ENCODE results near the gene OR51E2. TPM values are rescaled to one million over a fixed set of nuclear protein-coding genes. Genes with fewer than 3 reads are reported as not detected.

Gene OR51E2
- total and polyA plus RNA-seq, 2 experiments from 2014 or later, result not detected

GRCh38 chr11:4644233-4644632 is 53.4 kb downstream of the OR51E2 start:
- H3K4me2 ChIP-seq, result no peak overlapping the region
- DNase-seq (ENCODE audit: low spot score), result no peak
- no peaks in the 10 kb centered on the region for H3K4me1 ChIP-seq (ENCODE audit: insufficient read depth)
- no peak overlapping the region for H3K27ac ChIP-seq (ENCODE audit: low read depth)
- Mint-ChIP-seq H3K4me1 (no peaks in the 10 kb centered on the region; the same call in 2 of the 3 replicates), H3K36me3 (ENCODE audit: low read depth) (no peaks in the 10 kb centered on the region), H3K9me3 (no peaks in the 10 kb centered on the region), H3K27me3 (ENCODE audit: insufficient read depth, low read depth, poor library complexity) (peaks cover 4% of the 10 kb centered on the region), H3K27ac (no peak overlapping the region), H3K4me3 (no peak overlapping the region)
- no peak for ATAC-seq
- 0 out of 2 replicates have a peak overlapping the region, but pooled peaks have one; percentile 14 for H2AFZ ChIP-seq
- no peaks in the 10 kb centered on the region for H3K79me2 ChIP-seq (replicated peaks; ENCODE audit: insufficient read depth)
- H4K20me1 ChIP-seq (replicated peaks; ENCODE audit: insufficient read depth), result no peaks in the 10 kb centered on the region
- TF ChIP-seq ZNF114 (CRISPR knock-in tag; IDR thresholded peaks at IDR 0.05), result no peak
- TF ChIP-seq EZH2phosphoT487 (IDR thresholded peaks at IDR 0.05; ENCODE audit: unreplicated experiment), result no peak
- TF ChIP-seq NANOG (IDR thresholded peaks at IDR 0.05; ENCODE audit: borderline replicate concordance), result no peak
- TF ChIP-seq ETS1 (IDR thresholded peaks at IDR 0.05), result no peak
- no peak for TF ChIP-seq EZH2 (IDR thresholded peaks at IDR 0.05; ENCODE audit: low read depth, unreplicated experiment)
- TF ChIP-seq CTCF (conservative IDR thresholded peaks at IDR 0.05; ENCODE audit: low read depth in 2 of 2), result no peak
- no peak overlapping the region for H3K4me3 ChIP-seq
- peaks cover 16% of the 10 kb centered on the region; the same call in 1 of the 2 replicates for H3K9me2 ChIP-seq (ENCODE audit: insufficient read depth)
- H3F3A ChIP-seq (replicated peaks; ENCODE audit: low read depth), result no peaks in the 10 kb centered on the region
- H3K36me3 ChIP-seq (ENCODE audit: insufficient read depth), result no peaks in the 10 kb centered on the region
- H3K27me3 ChIP-seq (ENCODE audit: insufficient read depth), result no peaks in the 10 kb centered on the region

- Histone ChIP-seq H3K36me3 (ENCODE audit: insufficient read depth) (no peaks in the 10 kb centered on the region), H3K9me2 (ENCODE audit: insufficient read depth) (peaks cover 16% of the 10 kb centered on the region; the same call in 1 of the 2 replicates), H3F3A (replicated peaks; ENCODE audit: low read depth) (no peaks in the 10 kb centered on the region), H3K4me2 (no peak within 1 kb of the TSS), H3K79me2 (replicated peaks; ENCODE audit: insufficient read depth) (no peaks in the 10 kb centered on the region), H4K20me1 (replicated peaks; ENCODE audit: insufficient read depth) (no peaks in the 10 kb centered on the region), H3K27me3 (ENCODE audit: insufficient read depth) (no peaks in the 10 kb centered on the region), H3K4me3 (no peak within 1 kb of the TSS), H3K4me1 (ENCODE audit: insufficient read depth) (no peaks in the 10 kb centered on the region), H3K27ac (ENCODE audit: low read depth) (no peak within 1 kb of the TSS), H2AFZ (0 out of 2 replicates have a peak within 1 kb of the TSS, but pooled peaks have one; percentile 14)
- no peaks in the 10 kb centered on the region; the same call in 2 of the 3 replicates for H3K4me1 Mint-ChIP-seq
- H3K4me3 Mint-ChIP-seq, result no peak within 1 kb of the TSS
- H3K36me3 Mint-ChIP-seq (ENCODE audit: low read depth), result no peaks in the 10 kb centered on the region
- peaks cover 4% of the 10 kb centered on the region for H3K27me3 Mint-ChIP-seq (ENCODE audit: insufficient read depth, low read depth, poor library complexity)
- no peak within 1 kb of the TSS for H3K27ac Mint-ChIP-seq
- no peak for ATAC-seq
- H3K9me3 Mint-ChIP-seq, result no peaks in the 10 kb centered on the region
- DNase-seq (ENCODE audit: low spot score), result no peak
- TF ChIP-seq ETS1 (IDR thresholded peaks at IDR 0.05) (no peak), REST (IDR thresholded peaks at IDR 0.05; ENCODE audit: unreplicated experiment) (no peak)
Observed at GRCh38 chr11:4643682-4644081, 54.0 kb downstream of the OR51E2 start, which contains the start of gene OR51E1. TSS of gene OR51E1 (plus strand) at chr11:4643982. CDS start at chr11:4652527, 8,545 bp downstream.

All from GM23338 (cell line).